ENCODE data around the gene ARCN1.

Gene ARCN1

GRCh38 chr11:118614511-118614910 lies 42.3 kb downstream of the ARCN1 start:
- DNase-seq (ENCODE audit: low spot score): no peak
- no peak for TF ChIP-seq CTCF (conservative IDR thresholded peaks at IDR 0.05; ENCODE audit: low read depth)
- CTCF ChIA-PET: interaction anchor here (0.7 kb wide), 1 partner anchor 13 kb away, joined by 5 read pairs; no protein-coding TSS in a partner anchor
- H3K27ac ChIP-seq: peak overlapping the region; percentile 99
- POLR2A ChIA-PET (ENCODE audit: low non-redundant PET): no interaction called here

GRCh38 chr11:118615282-118615975 lies 43.2 kb downstream of the ARCN1 start:
- ChIA-PET CTCF (no interaction called here), POLR2A (ENCODE audit: low non-redundant PET) (no interaction called here)
- no peak for TF ChIP-seq CTCF (conservative IDR thresholded peaks at IDR 0.05; ENCODE audit: low read depth)
- H3K27ac ChIP-seq: peak overlapping the region; percentile 99
- no peak for DNase-seq (ENCODE audit: low spot score)

- CTCF ChIA-PET: no interaction called here
- TF ChIP-seq CTCF (conservative IDR thresholded peaks at IDR 0.05; ENCODE audit: low read depth): no peak
- no peak for DNase-seq (ENCODE audit: low spot score)
- H3K27ac ChIP-seq: peak overlapping the region; percentile 99
- POLR2A ChIA-PET (ENCODE audit: low non-redundant PET): no interaction called here
Observed at GRCh38 chr11:118615976-118616371, 43.8 kb downstream of the ARCN1 start.

GRCh38 chr11:118618115-118618990 lies 46.1 kb downstream of the ARCN1 start:
- TF ChIP-seq CTCF (conservative IDR thresholded peaks at IDR 0.05; ENCODE audit: low read depth): no peak
- DNase-seq (ENCODE audit: low spot score): no peak
- CTCF ChIA-PET: interaction anchor here (0.7 to 1.0 kb wide), 2 partner anchors 10 to 645 kb away, joined by 3 read pairs; no protein-coding TSS in a partner anchor
- peak overlapping the region; percentile 99 for H3K27ac ChIP-seq
- POLR2A ChIA-PET (ENCODE audit: low non-redundant PET): interaction anchor here (0.6 kb wide), 1 partner anchor 151 kb away, joined by 4 read pairs; no protein-coding TSS in a partner anchor

DNA sequence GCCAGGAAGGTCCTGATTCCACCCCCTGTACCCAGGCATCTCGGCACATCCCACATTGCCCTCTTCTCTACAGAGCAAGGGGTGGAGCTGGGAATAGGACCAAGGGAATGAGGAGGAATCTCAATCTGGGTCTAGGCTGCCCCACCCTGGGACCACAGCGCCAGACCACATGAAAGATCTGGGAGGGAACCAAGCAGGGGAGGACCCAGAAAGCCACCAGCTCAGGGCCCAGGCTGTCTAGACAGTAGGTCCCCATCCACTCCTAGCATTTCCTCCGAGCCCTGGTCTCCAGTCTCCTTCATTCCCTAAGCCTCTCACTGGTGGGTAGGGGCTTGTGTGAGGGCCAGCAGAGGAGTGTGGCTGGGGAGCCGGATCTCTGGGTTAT lies 46.8 kb downstream of the ARCN1 start:
- CTCF ChIA-PET: interaction anchor here (1.0 to 1.3 kb wide), 2 partner anchors 10 to 21 kb away, joined by 3 read pairs; no protein-coding TSS in a partner anchor

More for the DNA sequence above, 46.8 kb downstream of the ARCN1 start:
- POLR2A ChIA-PET (ENCODE audit: low non-redundant PET): no interaction called here
- no peak for TF ChIP-seq CTCF (conservative IDR thresholded peaks at IDR 0.05; ENCODE audit: low read depth)
- peak overlapping the region; percentile 99 for H3K27ac ChIP-seq
- no peak for DNase-seq (ENCODE audit: low spot score)
